ENCODE results near the gene PPIL4. TPM values are rescaled to one million over a fixed set of nuclear protein-coding genes. Genes with fewer than 3 reads are reported as not detected.

The PPIL4 gene
- total RNA-seq, 2 experiments from 2014 or later = 21.6 to 36.3 TPM

DNA sequence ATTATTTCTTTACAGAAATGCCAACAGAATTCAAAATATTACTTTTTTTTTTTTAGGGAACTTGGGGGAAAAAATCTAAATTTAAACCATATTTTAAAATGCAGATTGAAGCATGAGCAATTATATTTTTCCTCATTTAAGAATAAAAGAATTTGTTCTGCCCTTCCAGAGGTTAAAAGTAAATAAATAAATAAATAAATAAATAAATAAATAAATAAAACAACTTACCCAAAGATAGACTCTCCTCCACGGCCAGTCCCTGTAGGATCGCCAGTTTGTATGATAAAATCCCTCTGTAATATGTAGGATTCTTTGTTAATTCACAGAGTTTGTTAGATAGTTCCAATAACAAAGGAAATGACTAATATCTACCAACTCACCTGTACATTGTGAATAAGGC is 4.7 kb downstream of the PPIL4 start:
- intact Hi-C loops (cut with micrococcal nuclease; ENCODE audit: unreplicated experiment) = no loop called here

DNA sequence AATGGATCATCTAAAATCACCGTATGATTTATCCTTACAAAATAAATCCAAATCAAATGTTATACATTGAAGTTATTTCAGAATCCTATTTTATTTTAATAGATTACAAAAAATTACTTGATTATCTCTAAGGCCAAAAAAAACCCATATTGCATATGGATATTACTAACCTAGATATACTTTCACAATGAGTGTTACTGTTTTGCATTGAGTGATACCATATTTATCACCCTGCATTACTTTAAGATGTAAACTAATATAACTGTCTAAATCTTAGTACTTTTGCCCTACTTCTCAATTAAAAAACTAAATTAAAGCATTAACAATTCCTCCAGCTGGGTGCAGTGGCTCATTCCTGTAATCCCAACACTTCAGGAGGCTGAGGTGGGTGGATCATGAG is 11.1 kb downstream of the PPIL4 start:
- no peak for DNase-seq (ENCODE audit: low spot score)
- H3K27ac ChIP-seq (ENCODE audit: low read depth, low read length, poor library complexity, severe bottlenecking) = no peak overlapping the region
- POLR2A ChIA-PET = no interaction called here
- intact Hi-C loops (cut with micrococcal nuclease; ENCODE audit: unreplicated experiment) = no loop called here
- no peaks in the 10 kb centered on the region for H3K4me1 ChIP-seq (ENCODE audit: insufficient read depth, low read length, poor library complexity, severe bottlenecking)
- no peaks in the 10 kb centered on the region for H3K79me2 ChIP-seq (ENCODE audit: insufficient read depth, low read depth, low read length)
- H3K4me3 ChIP-seq (ENCODE audit: low read depth, low read length, poor library complexity, severe bottlenecking) = no peak overlapping the region
- no TSS peak for BruUV-seq (replicated peaks)
- no peaks in the 10 kb centered on the region for H4K20me1 ChIP-seq (ENCODE audit: insufficient read depth, low read length)
- TF ChIP-seq EZH2phosphoT487 (IDR thresholded peaks at IDR 0.05; ENCODE audit: borderline replicate concordance, low read depth, low read length) = no peak
- TF ChIP-seq, protein P1, sequence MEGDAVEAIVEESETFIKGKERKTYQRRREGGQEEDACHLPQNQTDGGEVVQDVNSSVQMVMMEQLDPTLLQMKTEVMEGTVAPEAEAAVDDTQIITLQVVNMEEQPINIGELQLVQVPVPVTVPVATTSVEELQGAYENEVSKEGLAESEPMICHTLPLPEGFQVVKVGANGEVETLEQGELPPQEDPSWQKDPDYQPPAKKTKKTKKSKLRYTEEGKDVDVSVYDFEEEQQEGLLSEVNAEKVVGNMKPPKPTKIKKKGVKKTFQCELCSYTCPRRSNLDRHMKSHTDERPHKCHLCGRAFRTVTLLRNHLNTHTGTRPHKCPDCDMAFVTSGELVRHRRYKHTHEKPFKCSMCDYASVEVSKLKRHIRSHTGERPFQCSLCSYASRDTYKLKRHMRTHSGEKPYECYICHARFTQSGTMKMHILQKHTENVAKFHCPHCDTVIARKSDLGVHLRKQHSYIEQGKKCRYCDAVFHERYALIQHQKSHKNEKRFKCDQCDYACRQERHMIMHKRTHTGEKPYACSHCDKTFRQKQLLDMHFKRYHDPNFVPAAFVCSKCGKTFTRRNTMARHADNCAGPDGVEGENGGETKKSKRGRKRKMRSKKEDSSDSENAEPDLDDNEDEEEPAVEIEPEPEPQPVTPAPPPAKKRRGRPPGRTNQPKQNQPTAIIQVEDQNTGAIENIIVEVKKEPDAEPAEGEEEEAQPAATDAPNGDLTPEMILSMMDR (conservative IDR thresholded peaks at IDR 0.05; ENCODE audit: low read length) = no peak
- H3K9me3 ChIP-seq (ENCODE audit: low read length) = no peaks in the 10 kb centered on the region
- H3K9me2 ChIP-seq (ENCODE audit: insufficient read depth, low read length) = no peaks in the 10 kb centered on the region
- H2AFZ ChIP-seq (ENCODE audit: low read length) = no peak overlapping the region
- peaks cover 94% of the 10 kb centered on the region for H3K36me3 ChIP-seq (ENCODE audit: insufficient read depth, low read length)
- no peak overlapping the region for H3K4me2 ChIP-seq (ENCODE audit: low read length)
- CTCF ChIA-PET (ENCODE audit: unreplicated experiment) = no interaction called here

More for the DNA sequence above, 4.7 kb downstream of the PPIL4 start:
- POLR2A ChIA-PET = no interaction called here
- Histone ChIP-seq H3K9me2 (ENCODE audit: insufficient read depth, low read length) (no peaks in the 10 kb centered on the region), H3K9me3 (ENCODE audit: low read length) (no peaks in the 10 kb centered on the region), H3K27ac (ENCODE audit: low read depth, low read length, poor library complexity, severe bottlenecking) (no peak overlapping the region), H3K36me3 (ENCODE audit: insufficient read depth, low read length) (peaks cover 54% of the 10 kb centered on the region), H4K20me1 (ENCODE audit: insufficient read depth, low read length) (no peaks in the 10 kb centered on the region), H3K4me2 (ENCODE audit: low read length) (no peak overlapping the region), H2AFZ (ENCODE audit: low read length) (no peak overlapping the region), H3K4me1 (ENCODE audit: insufficient read depth, low read length, poor library complexity, severe bottlenecking) (peaks cover 20% of the 10 kb centered on the region), H3K79me2 (ENCODE audit: insufficient read depth, low read depth, low read length) (peaks cover 55% of the 10 kb centered on the region), H3K4me3 (ENCODE audit: low read depth, low read length, poor library complexity, severe bottlenecking) (no peak overlapping the region)
- CTCF ChIA-PET (ENCODE audit: unreplicated experiment) = no interaction called here
- TF ChIP-seq, protein P1 (conservative IDR thresholded peaks at IDR 0.05; ENCODE audit: low read length) = no peak
- TF ChIP-seq EZH2phosphoT487 (IDR thresholded peaks at IDR 0.05; ENCODE audit: borderline replicate concordance, low read depth, low read length) = no peak
- no TSS peak for BruUV-seq (replicated peaks)
- no peak for DNase-seq (ENCODE audit: low spot score)

DNA sequence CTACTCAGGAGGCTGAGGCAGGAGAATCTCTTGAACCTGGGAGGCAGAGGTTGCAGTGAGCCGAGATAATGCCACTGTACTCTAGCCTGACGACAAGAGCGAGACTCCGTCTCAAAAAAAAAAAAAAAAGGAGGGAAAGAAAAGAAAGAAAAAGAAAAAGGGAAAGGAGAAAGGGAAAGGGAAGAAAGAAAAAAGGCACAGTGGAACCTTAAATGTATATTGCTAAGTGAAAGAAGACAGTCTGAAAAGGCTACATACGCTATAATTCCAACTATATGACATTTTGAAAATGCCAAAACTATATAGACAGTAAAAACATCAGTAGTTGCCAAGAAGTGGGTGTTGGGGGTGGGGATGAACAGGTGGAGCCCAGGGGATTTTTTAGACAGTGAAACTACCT is 16.2 kb downstream of the PPIL4 start:
- H3K9me3 ChIP-seq (ENCODE audit: low read length) = no peaks in the 10 kb centered on the region
- POLR2A ChIA-PET = no interaction called here
- H3K36me3 ChIP-seq (ENCODE audit: insufficient read depth, low read length) = peaks cover 87% of the 10 kb centered on the region
- no peak overlapping the region for H3K27ac ChIP-seq (ENCODE audit: low read depth, low read length, poor library complexity, severe bottlenecking)
- intact Hi-C loops (cut with micrococcal nuclease; ENCODE audit: unreplicated experiment) = no loop called here
- no peak for DNase-seq (ENCODE audit: low spot score)
- no peaks in the 10 kb centered on the region for H3K79me2 ChIP-seq (ENCODE audit: insufficient read depth, low read depth, low read length)
- H3K4me2 ChIP-seq (ENCODE audit: low read length) = no peak overlapping the region
- no peak overlapping the region for H2AFZ ChIP-seq (ENCODE audit: low read length)
- TF ChIP-seq, protein P1 (conservative IDR thresholded peaks at IDR 0.05; ENCODE audit: low read length) = no peak
- no peak for TF ChIP-seq EZH2phosphoT487 (IDR thresholded peaks at IDR 0.05; ENCODE audit: borderline replicate concordance, low read depth, low read length)
- no peak overlapping the region for H3K4me3 ChIP-seq (ENCODE audit: low read depth, low read length, poor library complexity, severe bottlenecking)
- H3K9me2 ChIP-seq (ENCODE audit: insufficient read depth, low read length) = no peaks in the 10 kb centered on the region
- no peaks in the 10 kb centered on the region for H3K4me1 ChIP-seq (ENCODE audit: insufficient read depth, low read length, poor library complexity, severe bottlenecking)
- no TSS peak for BruUV-seq (replicated peaks)
- no peaks in the 10 kb centered on the region for H4K20me1 ChIP-seq (ENCODE audit: insufficient read depth, low read length)
- CTCF ChIA-PET (ENCODE audit: unreplicated experiment) = no interaction called here

Data from OCI-LY7 (cell line).